IPS-18a (cell line): ENCODE results near the gene IDH3G.

Source experiments
- H3K27ac ChIP-seq: one replicate; pipeline ENCODE4 v1.5.1; 2013; ENCODE audit warnings: low read length
- H3K27me3 ChIP-seq: one replicate; pipeline ENCODE4 v1.6.1; 2013; ENCODE audit warnings: mild to moderate bottlenecking, low read length; ENCODE audit not compliant: control insufficient read depth, insufficient read depth
- H3K36me3 ChIP-seq: one replicate; pipeline ENCODE4 v1.6.1; 2013; ENCODE audit warnings: low read depth, low read length; ENCODE audit not compliant: control insufficient read depth
- H3K4me1 ChIP-seq: one replicate; pipeline ENCODE4 v1.6.1; 2013; ENCODE audit warnings: low read depth, low read length; ENCODE audit not compliant: control insufficient read depth
- H3K4me3 ChIP-seq: one replicate; pipeline ENCODE4 v1.5.1; 2013; ENCODE audit warnings: low read length
- H3K9ac ChIP-seq: one replicate; pipeline ENCODE4 v1.6.1; 2013; ENCODE audit warnings: mild to moderate bottlenecking, low read length, moderate library complexity
- H3K9me3 ChIP-seq: one replicate; pipeline ENCODE4 v1.6.1; 2013; ENCODE audit warnings: low read depth, low read length; ENCODE audit not compliant: control insufficient read depth

The IDH3G gene

DNA sequence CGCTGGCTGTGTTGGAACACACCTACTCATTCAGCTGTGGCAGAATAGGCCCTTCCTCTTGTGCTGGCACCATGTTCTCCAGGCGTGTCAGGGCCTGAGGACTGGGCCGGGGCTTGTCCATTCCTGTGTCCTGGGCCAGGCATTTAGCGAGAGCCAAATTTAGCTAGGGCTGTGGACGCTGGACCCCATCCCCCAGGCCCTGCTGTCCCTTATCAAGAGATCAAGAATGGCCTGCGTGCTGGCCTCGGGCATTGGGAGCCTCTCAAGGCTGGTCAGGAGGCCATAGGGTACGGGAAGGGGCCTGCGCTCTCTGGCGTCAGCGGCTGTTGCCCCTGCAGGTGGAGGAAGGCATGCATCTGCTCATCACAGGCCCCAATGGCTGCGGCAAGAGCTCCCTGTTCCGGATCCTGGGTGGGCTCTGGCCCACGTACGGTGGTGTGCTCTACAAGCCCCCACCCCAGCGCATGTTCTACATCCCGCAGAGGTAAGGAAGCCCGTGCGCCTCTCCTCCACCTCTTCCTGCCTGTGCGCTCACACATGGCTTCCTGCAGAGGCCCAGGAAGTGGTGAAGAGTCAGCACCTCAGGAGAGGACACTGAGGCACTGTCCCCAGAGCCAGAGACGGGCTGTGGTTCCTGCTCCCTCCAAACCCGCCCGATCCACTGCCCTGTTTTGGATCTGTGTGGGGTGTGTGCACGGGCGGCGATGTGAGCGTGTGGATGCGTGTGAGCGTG, 54.3 kb downstream of the IDH3G start:
- Histone ChIP-seq H3K9me3 (no peaks in the 10 kb centered on the region), H3K27me3 (no peaks in the 10 kb centered on the region), H3K4me1 (no peaks in the 10 kb centered on the region), H3K4me3 (no peak overlapping the region), H3K9ac (no peak overlapping the region), H3K36me3 (no peaks in the 10 kb centered on the region), H3K27ac (no peak overlapping the region)

DNA sequence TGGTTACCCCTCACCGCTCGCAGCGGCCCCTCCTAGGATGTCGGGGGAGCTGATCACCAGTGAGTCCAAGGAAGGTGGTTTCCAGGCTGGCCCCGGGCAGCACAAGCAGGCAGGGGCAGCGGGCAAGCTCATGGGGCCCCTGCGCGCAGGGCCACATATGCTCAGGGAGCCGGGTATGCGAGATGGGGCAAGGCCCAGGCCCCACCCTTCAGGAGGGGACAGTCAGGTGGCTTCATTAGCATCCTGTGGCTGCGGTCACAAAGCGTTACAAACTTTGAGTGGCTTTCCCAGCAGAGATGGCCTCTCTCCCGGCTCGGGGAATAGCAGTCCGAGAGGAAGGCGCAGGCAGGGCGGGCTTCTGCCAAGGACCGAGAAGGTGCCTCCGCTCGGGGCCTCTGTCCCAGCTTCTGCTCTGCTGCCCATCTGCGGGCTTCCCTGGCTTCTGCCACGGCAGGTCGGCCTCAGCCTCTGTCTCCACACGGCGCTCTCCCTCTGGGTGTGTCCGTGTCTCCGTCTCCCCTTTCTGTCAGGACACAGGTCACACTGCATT, 56.0 kb downstream of the IDH3G start:
- no peak overlapping the region for H3K9ac ChIP-seq
- no peak overlapping the region for H3K27ac ChIP-seq
- no peak overlapping the region for H3K4me3 ChIP-seq
- H3K4me1 ChIP-seq: no peaks in the 10 kb centered on the region
- H3K27me3 ChIP-seq: no peaks in the 10 kb centered on the region
- no peaks in the 10 kb centered on the region for H3K36me3 ChIP-seq
- H3K9me3 ChIP-seq: no peaks in the 10 kb centered on the region

DNA sequence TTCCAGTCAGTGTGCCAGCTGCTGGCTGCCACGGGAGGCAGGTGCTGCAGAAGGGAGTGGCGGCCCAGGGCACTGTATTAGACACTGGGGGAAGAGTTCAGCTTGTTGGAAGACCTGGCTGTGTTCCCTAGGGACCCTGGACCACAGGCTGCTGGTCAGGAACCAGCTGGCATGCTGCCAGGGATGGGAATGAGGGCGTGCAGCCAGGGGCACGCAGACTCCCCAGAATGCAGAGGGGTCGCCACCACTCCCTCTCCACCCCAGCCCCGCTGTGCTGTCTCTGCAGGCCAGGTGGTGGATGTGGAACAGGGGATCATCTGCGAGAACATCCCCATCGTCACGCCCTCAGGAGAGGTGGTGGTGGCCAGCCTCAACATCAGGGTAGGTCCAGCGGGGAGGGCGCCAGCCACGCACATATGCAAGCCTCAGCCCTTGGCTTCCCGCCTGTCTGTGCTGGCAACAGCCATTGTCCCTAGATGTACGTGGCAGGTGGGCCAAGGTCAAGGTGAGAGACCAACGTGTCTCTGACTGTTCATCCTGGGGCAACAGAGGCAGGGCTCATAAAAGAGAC, 57.2 kb downstream of the IDH3G start:
- H3K36me3 ChIP-seq: no peaks in the 10 kb centered on the region
- no peaks in the 10 kb centered on the region for H3K27me3 ChIP-seq
- H3K9ac ChIP-seq: no peak overlapping the region
- H3K9me3 ChIP-seq: no peaks in the 10 kb centered on the region
- H3K4me1 ChIP-seq: no peaks in the 10 kb centered on the region
- no peak overlapping the region for H3K27ac ChIP-seq
- H3K4me3 ChIP-seq: no peak overlapping the region

DNA sequence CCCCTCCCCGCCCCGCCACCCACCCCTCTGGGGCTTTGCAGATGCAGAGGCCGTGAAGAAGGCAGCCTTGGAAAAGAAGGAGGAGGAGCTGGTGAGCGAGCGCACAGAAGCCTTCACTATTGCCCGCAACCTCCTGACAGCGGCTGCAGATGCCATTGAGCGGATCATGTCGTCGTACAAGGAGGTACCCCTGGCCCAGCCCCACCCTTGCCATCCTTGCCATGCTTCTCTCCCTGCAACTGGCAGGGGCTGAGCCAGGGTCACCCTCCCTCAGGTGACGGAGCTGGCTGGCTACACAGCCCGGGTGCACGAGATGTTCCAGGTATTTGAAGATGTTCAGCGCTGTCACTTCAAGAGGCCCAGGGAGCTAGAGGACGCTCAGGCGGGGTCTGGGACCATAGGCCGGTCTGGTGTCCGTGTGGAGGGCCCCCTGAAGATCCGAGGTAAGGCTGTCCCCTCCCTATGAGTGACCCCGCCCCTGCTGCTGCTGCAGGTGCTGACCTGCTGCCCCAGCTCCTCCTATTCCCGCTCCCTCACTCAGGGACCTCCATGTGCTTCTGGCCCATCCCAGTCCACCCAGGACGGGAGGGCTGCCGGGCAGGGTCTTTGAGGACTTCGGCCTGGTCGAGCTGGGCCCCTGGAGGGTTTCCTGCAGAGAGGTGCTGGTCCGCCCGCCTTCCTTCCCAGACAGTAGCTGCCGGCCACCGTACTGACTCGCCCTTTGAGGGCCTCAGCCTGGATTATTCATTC, 57.9 kb downstream of the IDH3G start:
- no peaks in the 10 kb centered on the region for H3K4me1 ChIP-seq
- no peaks in the 10 kb centered on the region for H3K27me3 ChIP-seq
- no peak overlapping the region for H3K9ac ChIP-seq
- no peak overlapping the region for H3K4me3 ChIP-seq
- no peak overlapping the region for H3K27ac ChIP-seq
- peaks cover 3% of the 10 kb centered on the region for H3K9me3 ChIP-seq
- no peaks in the 10 kb centered on the region for H3K36me3 ChIP-seq
